AG10803 (cell line): ENCODE data around the gene C12orf75.
A peak's percentile ranks its signal among the peaks of the same experiment; 100 is the strongest.

Experiments
- DNase-seq: peaks from one replicate; pipeline ENCODE4 v3.0.0; 2010; ENCODE audit warnings: low read depth
- H3K4me3 ChIP-seq: 2 replicates; pipeline ENCODE4 v1.5.1; 2011; ENCODE audit warnings: mild to moderate bottlenecking, low read length, control low read depth
- CTCF ChIP-seq: conservative IDR thresholded peaks from 2 replicates; pipeline ENCODE4 v1.5.1; 2011; ENCODE audit warnings: mild to moderate bottlenecking, low read length, control low read depth, inconsistent platforms

Gene C12orf75

GRCh38 chr12:105419606-105420005, 89.1 kb downstream of the C12orf75 start:
- no peak for TF ChIP-seq CTCF
- DNase-seq: peak; percentile 29
- no peak overlapping the region for H3K4me3 ChIP-seq

GRCh38 chr12:105420046-105420445, 89.6 kb downstream of the C12orf75 start:
- no peak for TF ChIP-seq CTCF
- DNase-seq: no peak
- no peak overlapping the region for H3K4me3 ChIP-seq

GRCh38 chr12:105420659-105421240, 90.3 kb downstream of the C12orf75 start:
- peak; percentile 97 for TF ChIP-seq CTCF
- H3K4me3 ChIP-seq: no peak overlapping the region
- DNase-seq: peak; percentile 82
